ENCODE results near the gene PGAM4.
"Not testable (repeated sequence)": the region's sequence is repeated elsewhere in the genome, so short reads cannot be mapped to it uniquely, and the experiment has no call there.

The PGAM4 gene

GRCh38 chrX:77924320-77924859 lies 45.0 kb downstream of the PGAM4 start:
- no peak for DNase-seq

- DNase-seq, result no peak
These were observed 46.7 kb downstream of the PGAM4 start for GRCh38 chrX:77922787-77923186.

- DNase-seq, result not testable (repeated sequence)
These were observed 50.1 kb downstream of the PGAM4 start for GRCh38 chrX:77919370-77919769.

GRCh38 chrX:77918568-77918967 lies 50.9 kb downstream of the PGAM4 start:
- no peak for DNase-seq
